Erythroblast (primary cell): Measurements from ENCODE around the gene OR7G1.

Experiments used
- GATA1 ChIP-seq: IDR thresholded peaks from 2 replicates; pipeline ENCODE4 v1.6.1; 2011; ENCODE audit warnings: low read depth, mild to moderate bottlenecking, control low read depth, low read length, moderate library complexity
- POLR2A ChIP-seq: IDR thresholded peaks from 2 replicates; pipeline ENCODE4 v1.6.1; 2011; ENCODE audit warnings: mild to moderate bottlenecking, low read length

- TF ChIP-seq POLR2A = no peak
- TF ChIP-seq GATA1 = no peak
Observed at GRCh38 chr19:9115307-9115813, at the start of gene OR7G1.
